Measurements from ENCODE around the gene CPNE4.
"Not testable (repeated sequence)": the region's sequence is repeated elsewhere in the genome, so short reads cannot be mapped to it uniquely, and the experiment has no call there.

CPNE4 gene

GRCh38 chr3:131957511-131957910, 77.3 kb downstream of the CPNE4 start:
- DNase-seq = no peak

DNA sequence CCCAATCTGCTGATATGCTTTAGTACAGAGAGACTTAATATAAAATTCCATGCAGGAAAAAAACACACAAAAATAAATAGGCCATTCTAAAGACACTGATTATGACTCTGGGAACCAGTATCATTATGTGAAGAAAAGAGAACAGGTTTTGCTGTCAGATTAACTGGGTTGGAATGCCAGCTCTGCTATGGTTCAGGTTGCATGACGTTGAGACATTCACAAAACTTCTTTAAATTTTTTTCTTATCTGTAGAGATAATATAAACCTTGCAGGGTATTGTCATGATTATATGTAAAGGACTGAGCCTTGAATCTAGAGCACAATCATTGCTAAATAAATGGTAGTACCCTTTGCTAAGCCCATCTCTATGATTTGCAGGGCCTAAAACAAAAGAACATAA, 86.0 kb downstream of the CPNE4 start:
- DNase-seq = no peak

DNA sequence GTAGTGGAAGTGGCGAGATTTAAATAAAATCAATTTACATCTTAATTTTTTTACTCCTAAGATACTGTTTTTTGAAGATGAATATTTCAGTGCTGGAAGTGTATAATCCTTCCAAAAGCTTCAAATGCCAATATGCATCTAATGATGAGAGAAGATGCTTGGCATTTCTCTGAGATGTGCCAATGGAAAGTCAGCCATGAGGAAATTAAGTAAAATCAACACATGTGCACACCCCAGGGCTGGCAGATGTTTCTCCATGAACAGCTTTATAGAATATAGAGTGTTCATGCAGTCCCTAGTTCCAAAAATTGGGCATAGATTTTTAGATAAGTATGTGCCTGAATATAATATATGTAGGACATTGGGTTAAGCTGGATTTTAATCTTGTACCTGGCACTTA, 90.1 kb downstream of the CPNE4 start:
- no peak for DNase-seq

GRCh38 chr3:131933665-131934064, 101.1 kb downstream of the CPNE4 start:
- no peak for DNase-seq

- DNase-seq = no peak
These were observed 106.2 kb downstream of the CPNE4 start for GRCh38 chr3:131928593-131928992.

DNA sequence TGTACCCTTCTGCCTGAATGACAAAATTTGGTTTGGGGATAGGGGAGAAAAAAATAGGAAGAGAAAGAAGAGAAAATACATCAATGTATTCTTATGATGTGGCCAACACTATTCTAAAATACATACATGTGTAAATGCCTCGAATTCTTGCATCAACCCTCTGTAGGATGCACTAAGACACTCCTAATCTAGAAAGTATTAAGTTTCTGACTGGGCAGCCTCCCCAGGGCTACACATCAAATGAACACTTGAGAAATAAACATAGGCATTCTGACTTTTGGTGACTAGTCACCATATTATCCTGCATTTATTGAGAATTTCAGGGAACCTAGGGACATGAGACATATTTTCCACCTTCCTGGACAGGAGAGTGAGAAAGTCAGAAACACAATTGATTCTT, 109.2 kb downstream of the CPNE4 start:
- DNase-seq = no peak

- DNase-seq = no peak
These were observed 112.5 kb downstream of the CPNE4 start for GRCh38 chr3:131922356-131922755.

DNA sequence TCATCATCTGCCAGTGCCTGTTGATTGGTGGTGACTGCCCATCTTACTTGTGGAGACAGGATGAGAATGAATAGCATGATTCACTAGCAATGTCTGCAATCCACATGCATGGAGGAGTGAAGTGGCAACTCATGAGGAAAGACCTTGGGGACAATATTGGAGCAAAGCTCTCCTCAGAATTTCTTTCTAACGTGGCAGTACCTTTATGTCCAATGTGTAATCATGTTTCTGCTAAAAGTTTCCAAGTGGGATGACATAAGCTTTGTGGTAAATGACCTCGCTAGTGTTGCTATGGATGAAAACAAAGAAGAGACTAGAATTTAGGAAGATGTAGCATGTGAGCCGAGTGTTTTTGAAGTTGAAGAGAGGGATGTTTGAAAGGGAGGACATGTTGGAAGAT, 117.8 kb downstream of the CPNE4 start:
- DNase-seq = no peak

DNA sequence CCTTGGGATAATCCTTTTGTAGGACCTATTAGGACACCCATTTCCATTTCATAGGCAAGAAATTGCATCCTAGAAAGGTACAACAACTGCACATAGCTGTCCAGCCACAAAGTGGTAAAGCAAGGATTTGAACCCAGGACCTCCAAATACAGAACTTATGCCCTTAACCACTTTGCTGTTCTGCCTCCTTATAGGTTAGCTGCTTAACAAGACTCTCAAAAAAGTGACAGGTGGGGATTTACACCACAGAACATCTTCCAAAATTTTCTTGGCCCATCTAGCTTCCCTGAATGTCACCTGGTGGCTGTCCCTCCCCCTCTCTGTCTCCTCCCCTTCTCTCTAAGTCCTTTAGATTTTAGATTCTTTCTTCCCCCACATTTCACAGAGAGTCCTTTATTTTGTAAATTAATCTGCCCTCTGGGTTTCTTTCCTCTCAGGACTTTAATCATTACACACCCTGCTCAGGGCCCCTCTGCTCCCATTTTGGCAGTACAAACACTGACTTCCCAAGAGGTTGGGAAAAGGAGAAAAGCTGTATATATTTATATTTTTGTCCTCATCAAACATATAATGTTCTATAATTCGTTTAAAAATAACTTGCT, 120.6 kb downstream of the CPNE4 start:
- no peak for DNase-seq

DNA sequence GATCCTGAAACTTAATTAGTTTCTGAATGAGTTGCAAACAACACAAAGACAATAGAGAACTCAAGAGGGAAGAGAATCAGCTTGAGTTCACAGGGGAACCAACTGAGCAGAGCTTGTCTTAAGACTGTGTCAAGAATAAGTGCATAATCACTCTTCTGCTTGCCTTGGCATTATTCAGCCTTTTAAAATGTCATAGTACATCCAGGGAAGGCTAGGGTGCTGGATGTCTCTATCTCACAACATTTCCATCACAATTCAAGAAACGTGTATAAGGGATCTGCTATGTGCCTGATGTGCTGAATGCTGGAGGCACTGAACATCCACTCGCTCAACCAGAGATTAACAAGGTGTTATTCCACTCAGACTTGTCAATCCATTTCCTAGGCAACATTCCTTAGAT, 122.6 kb downstream of the CPNE4 start:
- no peak for DNase-seq

- DNase-seq = no peak
These were observed 127.0 kb downstream of the CPNE4 start for GRCh38 chr3:131907796-131908195.

DNA sequence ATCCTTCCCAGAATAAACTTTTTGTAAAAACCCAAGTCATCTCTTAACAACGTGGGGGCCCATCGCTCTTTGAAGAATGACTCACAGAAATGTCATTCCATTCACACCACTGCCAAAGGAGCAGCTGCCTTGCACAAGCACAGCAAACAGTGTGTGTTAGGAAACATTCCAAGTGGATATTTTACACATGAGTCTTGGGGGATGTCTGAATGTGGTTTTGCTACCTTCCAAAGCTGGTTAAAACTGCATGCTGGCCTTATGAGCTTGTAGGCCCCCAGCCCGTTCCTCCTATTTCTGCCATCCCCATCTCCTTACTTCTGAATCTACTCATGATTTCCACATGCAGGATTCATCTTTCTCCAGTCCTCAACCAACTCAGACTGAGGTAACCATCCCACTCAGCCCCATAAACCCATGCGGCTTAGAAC, 130.8 kb downstream of the CPNE4 start:
- DNase-seq = no peak

- no peak for DNase-seq
These were observed 133.1 kb downstream of the CPNE4 start for GRCh38 chr3:131901686-131902085.

DNA sequence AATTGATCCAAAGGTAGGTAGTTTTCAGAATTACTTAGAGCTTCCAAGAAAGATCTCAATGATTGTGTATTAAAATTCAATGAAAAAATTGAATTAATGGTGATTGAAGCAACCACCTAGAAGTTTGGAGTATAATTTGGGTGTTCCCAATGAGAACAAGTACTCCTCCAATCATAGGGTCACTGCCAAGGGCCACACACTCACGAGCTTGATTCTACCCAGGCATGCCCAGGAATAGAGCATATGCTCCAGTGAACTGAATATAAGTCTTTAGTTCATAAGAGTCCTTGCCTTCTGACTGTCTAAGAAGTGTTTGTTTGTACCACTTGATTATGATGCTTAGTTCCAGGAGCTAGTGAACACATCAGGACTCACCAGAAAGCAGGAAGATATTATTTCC, 133.9 kb downstream of the CPNE4 start:
- DNase-seq = no peak

GRCh38 chr3:131899021-131899420, 135.8 kb downstream of the CPNE4 start:
- no peak for DNase-seq

GRCh38 chr3:131898346-131898745, 136.5 kb downstream of the CPNE4 start:
- no peak for DNase-seq

- no peak for DNase-seq
These were observed 138.5 kb downstream of the CPNE4 start for GRCh38 chr3:131896285-131896684.

DNA sequence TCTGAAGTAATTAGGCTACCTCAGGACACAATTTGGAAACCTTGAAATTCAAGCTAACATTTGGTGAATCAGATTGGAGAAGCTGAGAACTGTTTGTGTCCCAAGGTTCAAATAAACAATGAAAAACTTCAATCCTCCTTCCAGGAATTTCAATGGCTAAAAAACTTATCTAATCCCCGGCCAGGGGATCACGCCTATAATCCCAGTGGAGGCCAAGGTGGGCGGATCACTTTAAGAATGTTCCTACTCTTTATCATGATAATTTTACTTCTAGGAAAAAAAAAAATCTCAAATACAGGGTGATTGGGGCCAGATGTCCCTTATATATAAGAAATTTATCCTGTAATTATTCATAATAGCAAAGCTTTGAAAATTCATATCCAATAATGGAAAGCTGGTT, 139.0 kb downstream of the CPNE4 start:
- DNase-seq = no peak

- DNase-seq = no peak
These were observed 142.5 kb downstream of the CPNE4 start for GRCh38 chr3:131892331-131892730.

- not testable (repeated sequence) for DNase-seq
These were observed 148.9 kb downstream of the CPNE4 start for GRCh38 chr3:131885871-131886270.

GRCh38 chr3:131883711-131884407, 151.0 kb downstream of the CPNE4 start:
- no peak for DNase-seq

DNA sequence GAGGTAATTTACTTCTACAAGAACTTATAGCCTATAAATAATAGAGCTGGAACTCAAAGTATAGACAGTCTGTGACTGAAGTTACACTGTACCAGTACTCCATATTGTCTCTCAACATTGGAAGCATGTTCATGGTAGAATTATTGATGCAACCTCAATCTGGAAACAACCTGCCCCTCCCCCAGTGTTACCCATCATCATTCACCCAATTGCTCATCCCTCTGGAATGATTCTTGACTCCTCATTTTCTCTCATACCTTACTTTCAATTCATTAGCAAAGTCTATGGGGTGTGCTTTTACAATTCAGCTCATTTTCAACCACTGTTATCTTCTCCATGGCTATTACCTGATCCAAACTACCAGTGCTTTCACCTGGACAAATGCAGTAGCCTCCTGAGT, 151.7 kb downstream of the CPNE4 start:
- DNase-seq = no peak

DNA sequence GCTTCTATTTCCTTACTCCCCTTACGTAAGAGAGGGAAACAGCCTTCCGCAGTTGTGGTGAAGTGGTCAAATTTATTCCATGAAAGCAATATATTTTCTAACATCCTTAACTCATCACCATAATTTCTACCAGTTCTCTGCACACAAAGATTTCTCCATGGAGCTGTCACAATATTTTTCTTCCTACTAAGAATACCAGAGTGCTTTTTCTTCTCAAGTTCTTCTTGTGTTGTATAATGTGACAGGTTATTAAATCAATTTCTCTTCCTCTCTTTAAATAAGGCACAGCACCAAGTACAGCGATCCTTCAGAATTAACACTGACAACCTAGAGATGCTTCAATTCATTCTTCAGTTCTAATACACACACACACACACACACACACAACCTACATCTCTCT, 153.0 kb downstream of the CPNE4 start:
- no peak for DNase-seq

- no peak for DNase-seq
These were observed 153.9 kb downstream of the CPNE4 start for GRCh38 chr3:131880948-131881347.

- no peak for DNase-seq
These were observed 166.6 kb downstream of the CPNE4 start for GRCh38 chr3:131868203-131868602.

Data from femur (tissue), 1 donor.